Endodermal cell (in vitro differentiated cells): Measurements from ENCODE around the gene NFATC2. TPM values are rescaled to one million over a fixed set of nuclear protein-coding genes. Genes with fewer than 3 reads are reported as not detected.

Source experiments
- DNase-seq: peaks from one replicate; pipeline ENCODE4 v3.0.0-alpha.2; 2017
- H3K27ac ChIP-seq: 2 replicates; pipeline ENCODE4 v1.5.1; 2013; ENCODE audit warnings: mild to moderate bottlenecking, low read depth, low read length, moderate library complexity
- H3K27me3 ChIP-seq: 2 replicates; pipeline ENCODE4 v1.6.1; 2013; ENCODE audit warnings: mild to moderate bottlenecking, low read length, moderate library complexity; ENCODE audit not compliant: insufficient read depth, control insufficient read depth, poor library complexity, severe bottlenecking
- H3K36me3 ChIP-seq: 2 replicates; pipeline ENCODE4 v1.7.0; 2013; ENCODE audit warnings: mild to moderate bottlenecking, low read length, moderate library complexity; ENCODE audit not compliant: control insufficient read depth, insufficient read depth
- H3K4me1 ChIP-seq: one replicate; pipeline ENCODE4 v1.7.0; 2013; ENCODE audit warnings: low read length; ENCODE audit not compliant: control insufficient read depth, insufficient read depth
- H3K4me3 ChIP-seq: 2 replicates; pipeline ENCODE4 v1.5.1; 2013; ENCODE audit warnings: mild to moderate bottlenecking, low read length, moderate library complexity
- H3K9ac ChIP-seq: 2 replicates; pipeline ENCODE4 v1.6.1; 2013; ENCODE audit warnings: mild to moderate bottlenecking, low read length, moderate library complexity; ENCODE audit not compliant: poor library complexity, severe bottlenecking; ENCODE audit errors: extremely low read depth
- H3K9me3 ChIP-seq: 2 replicates; pipeline ENCODE4 v1.6.1; 2013; ENCODE audit warnings: mild to moderate bottlenecking, low read length, moderate library complexity; ENCODE audit not compliant: control insufficient read depth
- H3K27ac Mint-ChIP-seq: 2 replicates; pipeline ENCODE4 v1.8.0; 2020; ENCODE audit warnings: mixed read lengths
- H3K27me3 Mint-ChIP-seq: 2 replicates; pipeline ENCODE4 v1.8.0; 2021; ENCODE audit warnings: mild to moderate bottlenecking, mixed read lengths; ENCODE audit not compliant: insufficient read depth
- H3K36me3 Mint-ChIP-seq: 2 replicates; pipeline ENCODE4 v1.8.0; 2020; ENCODE audit warnings: low read depth, mixed read lengths
- H3K4me1 Mint-ChIP-seq: 2 replicates; pipeline ENCODE4 v1.8.0; 2020; ENCODE audit warnings: mixed read lengths
- H3K4me3 Mint-ChIP-seq: 2 replicates; pipeline ENCODE4 v1.8.0; 2020; ENCODE audit warnings: mild to moderate bottlenecking, moderate library complexity, mixed read lengths
- H3K9me3 Mint-ChIP-seq: 2 replicates; pipeline ENCODE4 v1.8.0; 2020; ENCODE audit warnings: mild to moderate bottlenecking, mixed read lengths
- WGBS, 2 experiments: methylation state at CpG; one replicate each; pipeline versions ENCODE4 v1.1.5 to v1.1.7; 2013; ENCODE audit warnings: missing lambda C conversion rate in 2 of 2, mixed read lengths in 1 of 2; ENCODE audit not compliant: insufficient coverage in 1 of 2, insufficient read length in 1 of 2; 5-methylcytosine and 5-hydroxymethylcytosine counted together
- total RNA-seq, 2 donors: library from RNA; stranded (reverse); fragmentation: NEBNext Ultra II Directional in 1 of 2; extraction: Animal tissue kit (Norgen Biotek cat#: 25700) in 1 of 2; gene quantifications; 2 replicates in 1 of 2; 3 replicates in 1 of 2; pipeline ENCODE4 v1.2.1, GENCODE V29; 2021
- TF ChIP-seq, protein P1 (sequence below): fragments of 200-600 bp; sonication (generic); conservative IDR thresholded peaks from 2 replicates; pipeline ENCODE4 v1.5.0; 2021; ENCODE audit warnings: antibody characterized with exemption, mild to moderate bottlenecking

Gene NFATC2
- total RNA-seq, 2 donors from 2014 or later = 1.5 to 2.1 TPM

DNA sequence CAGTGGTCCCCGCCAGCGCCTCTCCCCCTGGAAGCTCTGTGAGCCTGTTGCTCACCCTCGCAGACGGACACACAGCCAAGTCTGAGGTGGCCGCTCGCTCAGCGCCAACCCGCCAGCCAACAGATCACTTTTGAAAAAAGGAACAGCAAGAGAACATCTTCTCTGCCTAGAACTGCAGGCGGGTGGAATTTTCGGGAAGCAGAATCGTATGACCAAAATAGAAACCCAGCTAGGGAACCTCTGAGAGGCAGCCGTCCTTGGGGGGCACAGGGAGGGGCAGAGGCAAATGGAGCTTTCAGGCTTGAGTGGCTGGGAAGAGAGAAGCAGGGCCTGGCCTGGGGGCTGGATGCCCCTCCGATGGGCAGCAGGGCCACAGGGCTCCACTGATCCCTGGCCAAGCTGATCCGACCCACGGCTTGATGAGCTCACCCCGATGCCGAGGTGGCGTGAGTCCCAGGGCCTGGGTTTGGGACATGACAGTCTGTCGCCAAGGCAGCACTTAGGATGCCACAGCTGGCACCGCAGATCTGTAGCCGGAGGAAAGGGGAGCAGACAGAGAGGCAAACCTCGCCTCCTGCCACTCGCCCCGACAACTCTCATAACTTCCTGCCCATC, 9.8 kb downstream of the NFATC2 start:
- peaks cover 3% of the 10 kb centered on the region for H3K9me3 Mint-ChIP-seq
- no peak overlapping the region for H3K27ac ChIP-seq
- 92 to 94% methylated on average over 18 to 24 of the region's 24 CpGs for WGBS, 2 experiments
- H3K4me3 Mint-ChIP-seq = no peak overlapping the region
- no peaks in the 10 kb centered on the region for H3K4me1 ChIP-seq
- no peak for DNase-seq
- no peak overlapping the region for H3K27ac Mint-ChIP-seq
- no peaks in the 10 kb centered on the region for H3K4me1 Mint-ChIP-seq
- no peak overlapping the region for H3K4me3 ChIP-seq
- H3K36me3 ChIP-seq = no peaks in the 10 kb centered on the region
- no peaks in the 10 kb centered on the region for H3K9me3 ChIP-seq
- peaks cover under 1% of the 10 kb centered on the region for H3K27me3 Mint-ChIP-seq
- H3K27me3 ChIP-seq = no peaks in the 10 kb centered on the region
- no peak overlapping the region for H3K9ac ChIP-seq
- TF ChIP-seq, protein P1, sequence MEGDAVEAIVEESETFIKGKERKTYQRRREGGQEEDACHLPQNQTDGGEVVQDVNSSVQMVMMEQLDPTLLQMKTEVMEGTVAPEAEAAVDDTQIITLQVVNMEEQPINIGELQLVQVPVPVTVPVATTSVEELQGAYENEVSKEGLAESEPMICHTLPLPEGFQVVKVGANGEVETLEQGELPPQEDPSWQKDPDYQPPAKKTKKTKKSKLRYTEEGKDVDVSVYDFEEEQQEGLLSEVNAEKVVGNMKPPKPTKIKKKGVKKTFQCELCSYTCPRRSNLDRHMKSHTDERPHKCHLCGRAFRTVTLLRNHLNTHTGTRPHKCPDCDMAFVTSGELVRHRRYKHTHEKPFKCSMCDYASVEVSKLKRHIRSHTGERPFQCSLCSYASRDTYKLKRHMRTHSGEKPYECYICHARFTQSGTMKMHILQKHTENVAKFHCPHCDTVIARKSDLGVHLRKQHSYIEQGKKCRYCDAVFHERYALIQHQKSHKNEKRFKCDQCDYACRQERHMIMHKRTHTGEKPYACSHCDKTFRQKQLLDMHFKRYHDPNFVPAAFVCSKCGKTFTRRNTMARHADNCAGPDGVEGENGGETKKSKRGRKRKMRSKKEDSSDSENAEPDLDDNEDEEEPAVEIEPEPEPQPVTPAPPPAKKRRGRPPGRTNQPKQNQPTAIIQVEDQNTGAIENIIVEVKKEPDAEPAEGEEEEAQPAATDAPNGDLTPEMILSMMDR = no peak
- no peaks in the 10 kb centered on the region for H3K36me3 Mint-ChIP-seq

DNA sequence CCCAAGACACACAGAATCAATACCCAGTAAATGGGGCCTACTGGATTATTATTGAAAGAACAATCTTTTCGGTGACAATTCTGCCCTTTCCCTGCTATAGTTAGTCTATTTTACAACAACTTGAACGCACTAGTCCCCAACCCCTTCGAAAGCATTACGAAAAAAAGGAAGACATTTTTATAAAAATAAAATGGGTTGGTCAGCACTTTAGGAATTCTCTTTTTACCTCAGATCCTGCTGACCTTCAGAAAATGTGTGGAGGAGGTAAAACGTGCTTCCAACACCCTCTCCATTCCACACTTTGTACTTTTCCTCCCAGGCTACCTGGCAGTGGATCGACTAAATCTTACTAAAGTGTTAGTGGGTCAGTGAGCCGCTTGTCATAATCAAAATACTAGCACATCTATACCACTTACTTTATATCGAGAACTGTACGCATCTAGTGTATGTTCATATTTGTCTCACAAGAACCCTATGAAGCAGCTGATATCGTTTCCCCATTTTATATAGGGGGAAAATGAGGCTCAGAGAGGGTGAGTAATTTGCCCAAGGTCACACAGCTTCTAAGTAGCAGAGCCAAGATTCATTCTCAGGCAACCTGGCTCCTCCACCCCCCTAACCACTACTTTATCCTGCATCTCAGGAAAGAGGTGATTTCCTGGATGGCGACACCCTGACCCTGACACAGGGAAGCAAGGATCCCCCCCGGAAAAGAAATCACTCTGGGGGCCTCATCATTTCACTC, 10.6 kb downstream of the NFATC2 start:
- Histone ChIP-seq H3K4me3 (no peak overlapping the region), H3K9me3 (no peaks in the 10 kb centered on the region), H3K36me3 (no peaks in the 10 kb centered on the region), H3K9ac (no peak overlapping the region), H3K4me1 (no peaks in the 10 kb centered on the region), H3K27ac (no peak overlapping the region), H3K27me3 (no peaks in the 10 kb centered on the region)
- Mint-ChIP-seq H3K4me3 (no peak overlapping the region), H3K27me3 (no peaks in the 10 kb centered on the region), H3K36me3 (no peaks in the 10 kb centered on the region), H3K4me1 (no peaks in the 10 kb centered on the region), H3K27ac (no peak overlapping the region), H3K9me3 (no peaks in the 10 kb centered on the region)
- WGBS, 2 experiments = 87 to 90% methylated on average over 6 to 12 of the region's 12 CpGs
- DNase-seq = no peak
- TF ChIP-seq, protein P1 = no peak

DNA sequence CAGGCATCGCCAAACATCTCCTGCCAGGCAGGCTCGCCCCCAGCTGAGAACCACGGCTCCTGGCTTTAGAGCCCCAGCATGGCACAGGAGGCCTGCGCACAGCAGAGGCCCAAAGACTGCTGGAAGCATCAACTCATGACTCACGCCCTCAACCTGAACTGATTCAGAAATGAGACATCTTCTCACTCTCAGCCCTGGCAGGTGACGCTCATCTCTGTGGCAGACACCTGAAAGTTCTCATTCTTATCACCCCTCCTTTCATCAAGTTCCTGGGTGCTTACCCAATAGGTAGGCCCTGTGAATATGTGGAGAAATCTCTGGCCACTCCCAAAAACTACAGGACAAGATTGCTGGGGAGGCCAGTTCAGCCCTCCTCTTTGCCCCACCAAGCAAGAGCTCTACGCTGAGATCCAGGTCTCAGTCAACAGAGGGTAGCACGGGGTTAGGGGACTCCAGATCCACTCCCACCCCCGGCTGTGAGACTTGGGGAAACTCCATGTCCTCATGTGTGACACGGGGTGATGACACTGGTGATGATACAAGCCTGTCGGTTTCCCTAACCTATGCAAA, 11.3 kb downstream of the NFATC2 start:
- Mint-ChIP-seq H3K27me3 (no peaks in the 10 kb centered on the region), H3K27ac (no peak overlapping the region), H3K4me1 (no peaks in the 10 kb centered on the region), H3K9me3 (no peaks in the 10 kb centered on the region), H3K36me3 (no peaks in the 10 kb centered on the region), H3K4me3 (no peak overlapping the region)
- no peaks in the 10 kb centered on the region for H3K4me1 ChIP-seq
- no peak overlapping the region for H3K27ac ChIP-seq
- 89 to 90% methylated on average over 9 to 11 of the region's 11 CpGs for WGBS, 2 experiments
- TF ChIP-seq, protein P1 = no peak
- H3K36me3 ChIP-seq = no peaks in the 10 kb centered on the region
- no peaks in the 10 kb centered on the region for H3K9me3 ChIP-seq
- no peak overlapping the region for H3K9ac ChIP-seq
- H3K4me3 ChIP-seq = no peak overlapping the region
- H3K27me3 ChIP-seq = no peaks in the 10 kb centered on the region
- no peak for DNase-seq
